ENCODE results near the gene ITIH1.

- TF ChIP-seq, protein P1, sequence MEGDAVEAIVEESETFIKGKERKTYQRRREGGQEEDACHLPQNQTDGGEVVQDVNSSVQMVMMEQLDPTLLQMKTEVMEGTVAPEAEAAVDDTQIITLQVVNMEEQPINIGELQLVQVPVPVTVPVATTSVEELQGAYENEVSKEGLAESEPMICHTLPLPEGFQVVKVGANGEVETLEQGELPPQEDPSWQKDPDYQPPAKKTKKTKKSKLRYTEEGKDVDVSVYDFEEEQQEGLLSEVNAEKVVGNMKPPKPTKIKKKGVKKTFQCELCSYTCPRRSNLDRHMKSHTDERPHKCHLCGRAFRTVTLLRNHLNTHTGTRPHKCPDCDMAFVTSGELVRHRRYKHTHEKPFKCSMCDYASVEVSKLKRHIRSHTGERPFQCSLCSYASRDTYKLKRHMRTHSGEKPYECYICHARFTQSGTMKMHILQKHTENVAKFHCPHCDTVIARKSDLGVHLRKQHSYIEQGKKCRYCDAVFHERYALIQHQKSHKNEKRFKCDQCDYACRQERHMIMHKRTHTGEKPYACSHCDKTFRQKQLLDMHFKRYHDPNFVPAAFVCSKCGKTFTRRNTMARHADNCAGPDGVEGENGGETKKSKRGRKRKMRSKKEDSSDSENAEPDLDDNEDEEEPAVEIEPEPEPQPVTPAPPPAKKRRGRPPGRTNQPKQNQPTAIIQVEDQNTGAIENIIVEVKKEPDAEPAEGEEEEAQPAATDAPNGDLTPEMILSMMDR (IDR thresholded peaks at IDR 0.05): no peak
- no peak for TF ChIP-seq POLR2A (IDR thresholded peaks at IDR 0.05)
These were observed 64.0 kb downstream of the ITIH1 start for GRCh38 chr3:52841211-52841980.
